Activated CD8-positive, alpha-beta memory T cell treated with anti-CD3 and anti-CD28 coated beads for 36 hours (primary cell): Measurements from ENCODE around the gene IRS1. TPM values are rescaled to one million over a fixed set of nuclear protein-coding genes. Genes with fewer than 3 reads are reported as not detected.
"Not testable (repeated sequence)": the region's sequence is repeated elsewhere in the genome, so short reads cannot be mapped to it uniquely, and the experiment has no call there.

Source experiments
- CTCF ChIA-PET: fragments of 350-600 bp; sonication (Branson Sonifier 250); formaldehyde crosslinking; loops from one replicate; lab custom pipeline; 2021; ENCODE audit warnings: antibody characterized with exemption; lab: Charles Lee
- POLR2A ChIA-PET: fragments of 350-600 bp; sonication (Branson Sonifier 250); formaldehyde crosslinking; loops from one replicate; lab custom pipeline; 2021; ENCODE audit warnings: antibody characterized with exemption; lab: Charles Lee
- total RNA-seq, 2 experiments: library from RNA; stranded (reverse); gene quantifications; one replicate each; pipeline ENCODE4 v1.2.3, GENCODE V29; 2021

The IRS1 gene
- total RNA-seq: 1 to 10 TPM; 3.7 to 4.8 TPM

DNA sequence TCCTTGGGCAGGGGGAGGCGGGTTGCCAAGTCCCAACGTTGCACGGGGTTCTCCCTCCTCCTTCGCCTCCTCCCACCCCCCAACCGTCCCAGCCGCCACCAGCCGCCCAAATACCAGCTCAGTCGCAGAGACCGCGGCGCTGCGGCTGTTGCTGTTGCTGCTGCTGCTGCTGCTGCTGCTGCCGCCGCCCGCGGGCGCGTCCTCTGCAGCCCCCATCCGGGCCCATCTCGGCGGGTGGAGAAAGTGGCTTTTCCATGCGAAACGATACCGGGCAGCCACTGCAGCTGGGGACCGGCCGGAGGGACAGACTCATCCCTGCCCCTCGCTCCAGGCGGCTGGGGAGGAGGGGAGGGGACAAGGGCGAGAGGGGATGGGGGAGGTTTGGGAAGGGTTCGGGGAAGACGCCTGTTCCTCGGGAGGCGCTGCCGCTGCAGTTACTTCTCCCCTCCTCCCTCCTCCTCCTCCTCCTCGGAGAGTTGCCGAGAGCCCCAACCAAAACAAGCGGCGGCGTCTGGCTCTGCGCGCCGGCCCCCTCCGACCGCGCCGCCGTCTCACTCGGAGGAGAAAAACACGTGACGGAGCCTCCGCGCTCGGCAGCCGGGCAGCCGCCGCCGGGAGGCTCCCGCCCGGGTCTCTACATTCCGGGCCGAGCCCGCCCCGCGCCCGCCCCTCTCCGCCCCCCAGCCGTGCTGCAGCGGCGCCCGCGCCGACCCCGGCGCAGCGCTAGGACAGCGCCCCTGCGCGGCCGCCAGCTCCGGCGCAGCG, at the start of gene IRS1:
TSS of gene IRS1 (minus strand) at position 610 of the 765 bp plus-strand sequence. CDS start 1,082 bp downstream, outside the sequence.
- POLR2A ChIA-PET: interaction anchor here (0.6 to 1.8 kb wide), 4 partner anchors 36 to 439 kb away, joined by 3 to 15 read pairs (median 6); partner anchors contain the start of gene RHBDD1
- CTCF ChIA-PET: interaction anchor here (0.9 to 1.6 kb wide), 5 partner anchors 26 to 584 kb away, joined by 3 to 5 read pairs (median 3); partner anchors contain the start of gene RHBDD1

DNA sequence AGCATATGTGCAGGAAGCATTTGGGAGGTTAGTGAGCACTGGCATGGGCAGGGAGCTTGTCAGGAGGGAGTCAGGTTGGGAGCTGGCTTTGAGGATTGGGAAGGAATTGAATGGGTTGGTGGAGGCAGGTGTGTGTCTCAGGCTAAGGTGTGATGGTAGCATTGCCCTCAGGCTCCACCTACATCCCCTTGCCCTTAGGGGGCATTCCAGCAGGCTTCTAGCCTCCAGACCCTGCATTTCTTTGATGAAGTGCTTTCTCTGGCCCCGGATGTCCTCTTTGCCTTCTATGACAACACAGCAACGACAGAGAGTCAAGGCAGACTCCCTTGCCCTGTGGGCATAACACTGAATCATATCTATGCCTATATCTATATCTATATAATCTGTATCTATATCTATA, 49.7 kb upstream of the IRS1 start:
- POLR2A ChIA-PET: no interaction called here
- CTCF ChIA-PET: no interaction called here

DNA sequence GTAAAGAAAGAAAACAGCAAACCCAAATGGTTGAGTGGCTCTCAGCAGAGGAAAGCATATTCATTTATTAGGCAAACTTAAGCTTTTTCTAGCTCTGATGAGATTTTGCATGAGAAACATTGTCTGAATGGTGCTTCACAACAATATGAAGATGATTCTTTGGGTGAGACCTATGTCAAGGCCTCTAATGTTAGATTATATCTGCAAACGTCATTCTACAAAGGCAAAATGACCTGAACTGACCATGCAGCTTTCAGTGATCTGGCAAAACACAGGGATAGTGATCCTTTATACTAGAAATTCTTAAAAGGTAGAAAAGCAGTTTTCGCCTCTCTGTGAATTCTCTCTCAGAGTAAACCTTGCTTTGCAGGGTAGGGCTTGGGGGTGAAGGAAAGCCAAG, 47.9 kb upstream of the IRS1 start:
- ChIA-PET CTCF (no interaction called here), POLR2A (no interaction called here)

GRCh38 chr2:226847090-226847489, 47.5 kb upstream of the IRS1 start:
- ChIA-PET CTCF (no interaction called here), POLR2A (no interaction called here)

DNA sequence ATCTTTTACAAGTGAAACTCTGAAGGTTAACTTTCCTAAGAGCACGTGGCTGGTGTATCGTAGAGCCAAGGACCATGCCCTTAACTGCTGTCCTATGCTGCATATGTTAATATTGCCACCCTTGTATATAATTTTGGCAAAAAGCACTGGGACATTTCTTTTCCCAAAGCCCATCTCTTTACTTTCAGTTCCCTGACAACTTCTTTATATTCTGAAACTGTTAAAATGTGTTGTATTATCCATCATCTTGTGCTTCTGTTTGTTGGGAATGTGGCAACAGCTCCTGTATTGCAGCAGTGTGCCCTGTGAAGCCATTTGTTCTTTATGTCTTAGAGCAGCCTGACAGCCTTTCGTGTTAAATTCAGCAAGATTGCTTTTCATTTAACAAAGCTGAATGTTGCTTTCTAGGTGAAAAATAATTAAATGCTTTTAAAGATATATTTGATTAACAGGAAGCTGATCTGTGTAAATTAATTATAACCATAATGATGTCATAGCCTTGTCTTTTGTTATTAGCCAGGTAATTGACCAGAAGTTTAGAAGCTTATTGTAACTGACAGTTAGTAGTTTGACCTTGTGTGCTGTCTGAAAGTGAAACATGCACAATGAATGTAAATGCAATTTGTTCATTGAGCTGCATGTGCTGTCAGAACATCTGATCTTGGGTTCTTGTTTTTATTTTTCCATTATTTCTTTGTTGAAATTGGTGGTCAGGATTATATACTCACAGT, 45.9 kb upstream of the IRS1 start:
- ChIA-PET POLR2A (no interaction called here), CTCF (no interaction called here)

DNA sequence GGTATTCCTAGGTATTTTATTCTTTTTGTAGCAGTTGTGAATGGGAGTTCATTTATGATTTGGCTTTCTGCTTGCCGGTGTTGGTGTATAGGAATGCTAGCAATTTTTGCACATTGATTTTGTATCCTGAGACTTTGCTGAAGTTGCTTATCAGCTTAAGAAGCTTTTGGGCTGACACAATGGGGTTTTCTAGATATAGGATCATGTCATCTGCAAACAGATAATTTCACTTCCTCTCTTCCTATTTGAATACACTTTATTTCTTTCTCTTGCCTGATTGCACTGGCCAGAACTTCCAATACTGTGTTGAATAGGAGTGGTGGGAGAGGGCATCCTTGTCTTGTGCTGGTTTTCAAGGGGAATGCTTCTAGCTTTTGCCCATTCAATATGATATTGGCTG, 43.4 kb upstream of the IRS1 start:
- POLR2A ChIA-PET, CTCF ChIA-PET: not testable (repeated sequence)

DNA sequence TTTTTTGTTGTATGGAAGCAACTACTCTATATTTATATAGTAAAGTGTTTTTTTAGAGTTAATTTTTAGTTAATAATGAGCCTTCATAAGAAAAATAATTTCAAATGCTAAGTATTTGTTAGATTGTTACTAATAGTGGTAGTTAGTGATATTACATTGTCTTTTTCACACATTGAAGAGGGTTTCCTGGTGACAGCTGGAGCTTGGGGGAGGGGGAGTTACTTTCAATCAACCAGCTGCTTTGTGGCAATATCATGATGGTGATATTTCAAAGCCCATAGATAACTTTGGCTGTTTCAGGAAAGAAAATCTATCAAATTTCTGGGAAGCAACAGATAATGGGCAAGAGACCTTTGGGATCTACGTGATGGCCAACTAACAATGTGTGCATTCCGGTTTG, 40.3 kb upstream of the IRS1 start:
- POLR2A ChIA-PET: interaction anchor here (1.2 kb wide), 1 partner anchor 33 kb away, joined by 3 read pairs; no protein-coding TSS in a partner anchor
- CTCF ChIA-PET: interaction anchor here (0.7 to 1.3 kb wide), 2 partner anchors 33 to 146 kb away, joined by 3 read pairs; no protein-coding TSS in a partner anchor

GRCh38 chr2:226839161-226839560, 39.5 kb upstream of the IRS1 start:
- ChIA-PET CTCF (interaction anchor here (1.3 kb wide), 1 partner anchor 34 kb away, joined by 3 read pairs; no protein-coding TSS in a partner anchor), POLR2A (no interaction called here)

GRCh38 chr2:226838722-226839121, 39.1 kb upstream of the IRS1 start:
- ChIA-PET CTCF (no interaction called here), POLR2A (no interaction called here)

- ChIA-PET CTCF (no interaction called here), POLR2A (interaction anchor here (1.0 kb wide), 1 partner anchor 38 kb away, joined by 3 read pairs; the partner anchor contains the start of gene IRS1)
Observed at GRCh38 chr2:226837787-226838603, 38.4 kb upstream of the IRS1 start.

DNA sequence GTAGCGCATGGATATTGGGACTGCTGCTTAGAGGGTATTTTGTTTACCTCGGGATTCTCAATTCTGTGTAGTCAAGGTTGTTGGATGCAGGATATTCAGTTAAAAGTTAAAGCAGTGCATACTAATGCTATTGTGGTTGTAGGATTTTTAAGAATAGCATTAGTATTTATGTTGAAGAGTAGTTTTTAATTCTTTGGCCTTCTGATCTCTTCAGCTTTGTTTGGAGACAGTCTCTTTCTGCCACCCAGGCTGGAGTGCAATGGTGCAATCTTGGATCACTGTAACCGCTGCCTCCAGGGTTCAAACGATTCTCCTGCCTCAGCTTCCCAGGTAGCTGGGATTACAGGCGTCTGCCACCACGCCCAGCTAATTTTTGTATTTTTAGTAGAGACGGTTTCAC, 37.7 kb upstream of the IRS1 start:
- POLR2A ChIA-PET: interaction anchor here (1.0 kb wide), 1 partner anchor 37 kb away, joined by 3 read pairs; the partner anchor contains the start of gene IRS1
- CTCF ChIA-PET: no interaction called here

GRCh38 chr2:226836548-226836885, 36.9 kb upstream of the IRS1 start:
- POLR2A ChIA-PET: interaction anchor here (0.5 to 2.4 kb wide), 5 partner anchors 36 to 1010 kb away, joined by 3 to 15 read pairs (median 4); partner anchors contain the start of gene IRS1

DNA sequence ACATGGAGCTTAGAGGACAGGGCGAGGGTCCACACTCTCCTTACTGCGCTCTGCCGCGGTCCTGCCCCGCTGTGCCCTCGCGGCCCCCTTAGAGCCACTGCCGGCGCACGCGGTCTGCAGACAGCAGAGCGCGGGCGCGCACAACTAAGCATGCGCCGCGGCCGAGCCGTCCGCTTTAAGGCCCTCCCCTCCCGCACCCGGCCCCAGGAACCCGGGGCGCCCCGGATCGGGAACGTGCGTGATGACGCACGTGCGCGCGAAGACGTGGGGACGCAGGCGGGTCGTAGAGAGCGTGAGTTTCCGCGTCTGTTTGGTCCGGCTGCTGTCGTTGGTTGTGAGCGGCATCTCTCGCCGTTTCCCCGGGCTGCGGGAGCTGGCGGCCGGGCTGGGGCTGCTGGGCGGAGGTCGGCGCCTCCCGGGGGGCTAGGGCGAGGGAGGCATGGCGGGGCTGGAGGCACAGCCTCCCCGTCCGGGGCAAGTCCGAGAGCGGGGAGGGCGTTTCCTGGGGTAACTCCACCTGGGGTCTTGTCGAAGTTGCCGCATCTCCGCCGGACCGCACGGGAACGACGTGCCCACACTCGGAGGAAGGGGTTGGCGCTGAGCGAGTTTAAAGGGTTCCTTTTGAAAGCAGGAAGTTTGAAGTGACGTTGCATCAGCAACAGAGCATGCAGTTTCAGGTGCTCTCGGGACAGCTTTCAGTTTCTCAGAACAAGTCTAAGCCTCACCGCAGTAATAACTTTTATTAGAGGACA, 36.4 kb upstream of the IRS1 start, which contains the start of gene RHBDD1:
TSS of gene RHBDD1 (plus strand) at position 259 of the 752 bp plus-strand sequence. CDS start 28,640 bp downstream, outside the sequence.
- ChIA-PET CTCF (interaction anchor here (1.3 kb wide), 1 partner anchor 36 kb away, joined by 4 read pairs; the partner anchor contains the start of gene IRS1), POLR2A (interaction anchor here (0.5 to 2.4 kb wide), 6 partner anchors 10 to 1011 kb away, joined by 3 to 15 read pairs (median 4); partner anchors contain the start of gene IRS1)

More at GRCh38 chr2:226836548-226836885, 36.9 kb upstream of the IRS1 start:
- CTCF ChIA-PET: interaction anchor here (1.3 kb wide), 1 partner anchor 36 kb away, joined by 4 read pairs; the partner anchor contains the start of gene IRS1

GRCh38 chr2:226835420-226835795, 35.8 kb upstream of the IRS1 start:
- ChIA-PET POLR2A (interaction anchor here (1.1 to 2.4 kb wide), 4 partner anchors 9 to 67 kb away, joined by 4 to 15 read pairs (median 7); partner anchors contain the start of gene IRS1), CTCF (interaction anchor here (1.3 kb wide), 1 partner anchor 35 kb away, joined by 4 read pairs; the partner anchor contains the start of gene IRS1)

GRCh38 chr2:226834880-226835279, 35.3 kb upstream of the IRS1 start:
- POLR2A ChIA-PET: interaction anchor here (0.7 to 2.4 kb wide), 5 partner anchors 8 to 1795 kb away, joined by 3 to 15 read pairs (median 5); partner anchors contain the start of gene IRS1
- CTCF ChIA-PET: interaction anchor here (0.5 kb wide), 1 partner anchor 1780 kb away, joined by 4 read pairs; no protein-coding TSS in a partner anchor

DNA sequence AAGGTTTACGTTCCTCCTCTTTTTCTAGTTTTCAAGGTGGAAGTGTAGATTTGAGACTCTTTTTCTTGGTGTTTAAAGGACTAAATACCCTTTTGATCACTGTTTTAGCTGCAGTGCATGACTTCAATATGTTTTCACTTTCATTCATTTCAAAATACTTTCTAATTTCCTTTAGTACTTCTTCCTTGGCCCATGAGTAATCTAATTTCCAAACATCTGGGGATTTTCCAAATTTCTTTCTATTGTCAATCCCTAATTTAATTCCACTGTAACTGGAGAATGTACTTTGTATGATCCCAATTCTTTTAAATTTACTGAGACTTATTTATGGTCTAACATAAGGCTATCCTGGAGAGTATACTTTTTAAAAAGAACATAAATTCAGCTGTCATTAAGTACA, 32.4 kb upstream of the IRS1 start:
- POLR2A ChIA-PET: no interaction called here
- CTCF ChIA-PET: no interaction called here

DNA sequence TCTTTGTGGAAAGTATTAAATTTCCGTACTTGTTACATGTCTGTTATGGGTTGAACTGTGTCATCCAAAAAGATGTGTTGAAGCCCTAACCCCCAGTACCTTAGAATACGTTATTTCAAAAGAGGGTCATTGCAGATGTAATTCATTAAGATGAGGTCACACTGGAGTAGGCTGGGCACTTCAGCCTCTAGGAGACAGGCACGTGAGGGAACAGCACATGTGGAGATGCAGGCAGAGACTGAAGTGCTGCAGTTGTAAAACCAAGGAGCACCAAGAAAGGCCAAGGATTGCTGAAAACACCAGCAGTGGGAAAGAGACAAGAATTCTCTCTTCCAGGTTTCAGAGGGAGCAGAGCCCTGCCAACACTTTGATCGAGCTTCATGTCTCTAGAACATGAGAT, 31.6 kb upstream of the IRS1 start:
- ChIA-PET POLR2A (no interaction called here), CTCF (no interaction called here)
